IPS-11a (cell line): ENCODE results near the gene ZNF148.

ENCODE experiments used
- H3K4me3 ChIP-seq: one replicate; pipeline ENCODE4 v1.5.1; 2013; ENCODE audit warnings: low read depth, low read length, control low read depth

Gene ZNF148

DNA sequence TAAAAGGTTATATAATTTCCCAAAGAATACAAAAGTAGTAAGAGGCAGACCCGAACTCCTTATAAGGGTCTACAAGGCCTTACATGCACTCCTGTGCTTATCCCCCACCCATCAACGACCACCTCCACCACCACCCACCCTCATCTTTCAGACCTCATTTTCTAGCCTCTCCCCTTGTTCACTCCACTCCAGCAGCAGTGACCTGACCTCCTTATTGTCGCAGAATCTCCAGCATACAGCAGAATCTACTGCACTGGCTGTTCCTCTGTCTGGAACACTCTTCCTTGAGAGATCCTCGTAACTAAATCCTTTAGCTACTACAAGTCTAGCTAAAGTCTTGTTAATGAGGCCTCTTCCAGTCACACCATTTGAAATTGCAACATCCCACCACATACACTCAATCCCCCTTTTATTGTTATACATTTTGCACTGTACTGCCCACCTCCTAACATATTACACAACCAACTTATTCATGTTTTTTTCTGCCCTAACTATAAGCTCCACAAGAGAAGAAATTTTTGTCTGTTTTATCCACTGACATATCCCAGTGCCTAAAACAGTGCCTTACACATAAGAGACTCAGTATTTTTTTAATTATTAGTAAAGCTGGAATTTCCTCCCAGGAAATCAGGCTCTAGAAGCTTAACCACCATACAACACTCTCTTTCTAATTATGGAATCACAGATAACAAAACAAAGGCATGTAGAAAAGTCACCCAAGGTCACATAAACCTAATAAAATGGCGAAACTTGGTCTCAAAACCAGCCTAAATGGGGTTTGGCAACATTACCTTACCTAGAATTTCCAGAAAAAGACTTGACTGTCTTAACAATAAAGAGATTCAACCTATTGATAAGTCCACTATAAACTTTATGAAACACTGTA, 40.2 kb downstream of the ZNF148 start:
- no peak overlapping the region for H3K4me3 ChIP-seq

DNA sequence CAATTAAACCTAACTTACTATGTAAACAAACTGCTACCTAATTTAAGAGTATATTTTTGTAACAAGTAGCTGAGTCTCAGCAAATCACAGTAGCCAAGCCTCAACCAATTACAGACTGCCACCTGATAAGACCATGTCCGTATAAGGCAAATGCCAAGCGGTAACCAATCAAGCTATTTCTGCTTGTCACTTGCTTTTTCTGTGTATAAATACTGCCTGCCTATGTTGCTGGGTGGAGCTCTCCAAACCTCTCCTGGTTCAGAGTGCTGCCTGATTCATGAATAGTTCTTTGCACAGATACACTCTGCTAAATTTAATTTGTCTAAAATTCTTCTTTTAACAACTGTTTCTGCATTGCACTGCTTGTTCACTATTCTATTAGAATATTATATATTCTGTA, 42.6 kb downstream of the ZNF148 start:
- H3K4me3 ChIP-seq = no peak overlapping the region

DNA sequence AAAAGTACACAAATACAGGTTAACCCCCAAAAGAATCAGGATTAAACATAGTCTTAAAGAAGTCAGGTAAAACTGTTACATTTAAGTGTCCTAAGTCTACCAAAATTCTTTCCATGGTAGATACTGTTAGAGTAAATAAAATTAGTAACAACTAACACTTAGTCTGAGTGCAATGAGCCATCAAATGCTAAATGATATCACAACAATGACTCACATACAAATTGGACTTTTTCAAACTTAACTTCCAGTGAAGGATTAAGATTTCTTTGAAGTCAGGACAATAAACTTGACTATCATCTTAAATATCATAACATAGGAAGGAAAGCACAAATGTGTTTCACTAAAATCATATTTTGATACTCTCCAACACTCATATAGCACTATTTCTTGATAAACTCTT, 43.9 kb downstream of the ZNF148 start:
- no peak overlapping the region for H3K4me3 ChIP-seq

DNA sequence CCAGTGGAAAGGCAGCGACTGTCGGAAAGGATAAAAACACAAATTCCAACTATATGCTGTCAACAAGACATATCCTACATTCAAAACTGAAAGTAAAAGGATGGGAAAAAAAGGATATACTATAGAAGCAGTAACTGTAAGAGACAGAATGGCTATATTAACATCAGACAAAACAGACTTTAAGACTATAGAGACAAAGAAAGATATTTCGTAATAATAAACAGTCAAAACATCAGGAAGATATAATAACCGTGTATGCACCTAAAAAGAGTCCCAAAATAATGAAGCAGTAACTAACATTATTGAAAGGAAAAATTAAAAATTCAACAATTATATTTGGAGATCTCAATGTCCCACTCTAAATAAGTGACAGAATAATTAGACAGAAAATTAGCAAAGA, 48.2 kb downstream of the ZNF148 start:
- H3K4me3 ChIP-seq = no peak overlapping the region

DNA sequence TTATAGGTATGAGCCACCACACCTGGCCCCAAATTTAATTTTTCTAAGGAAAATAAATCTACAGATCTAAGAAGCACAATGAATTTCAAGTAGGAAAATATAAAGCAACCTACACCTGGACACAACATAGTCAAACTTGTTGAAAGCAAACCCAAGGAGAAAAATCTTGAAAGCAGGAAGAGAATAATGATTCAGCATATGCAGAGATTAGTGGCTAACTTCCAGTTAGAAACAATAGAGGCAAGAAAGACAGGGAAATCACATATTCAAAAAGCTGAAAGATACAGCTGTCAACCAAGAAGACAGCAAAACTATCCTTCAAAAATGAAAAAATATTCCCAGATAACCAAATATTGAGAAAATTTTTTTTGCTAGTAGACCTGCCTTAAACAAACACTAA, 49.4 kb downstream of the ZNF148 start:
- no peak overlapping the region for H3K4me3 ChIP-seq

DNA sequence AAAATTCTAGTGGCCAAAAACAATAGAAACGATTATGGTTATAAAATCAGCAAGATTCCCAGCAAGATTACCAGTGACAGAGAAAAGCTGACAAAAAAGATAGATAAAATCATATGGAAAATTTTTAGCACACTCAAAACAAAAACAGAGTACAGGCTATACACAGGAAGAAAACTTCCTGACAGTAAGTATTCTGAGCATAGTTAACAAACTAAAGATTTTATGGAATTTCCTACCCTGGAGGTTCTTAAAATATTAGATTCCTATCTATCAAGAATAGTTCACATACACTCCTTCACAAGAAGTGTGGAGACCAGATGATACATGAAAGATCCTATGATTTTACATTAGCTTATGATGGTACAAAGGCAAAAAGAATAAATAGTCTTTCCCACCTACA, 50.8 kb downstream of the ZNF148 start:
- H3K4me3 ChIP-seq = no peak overlapping the region

DNA sequence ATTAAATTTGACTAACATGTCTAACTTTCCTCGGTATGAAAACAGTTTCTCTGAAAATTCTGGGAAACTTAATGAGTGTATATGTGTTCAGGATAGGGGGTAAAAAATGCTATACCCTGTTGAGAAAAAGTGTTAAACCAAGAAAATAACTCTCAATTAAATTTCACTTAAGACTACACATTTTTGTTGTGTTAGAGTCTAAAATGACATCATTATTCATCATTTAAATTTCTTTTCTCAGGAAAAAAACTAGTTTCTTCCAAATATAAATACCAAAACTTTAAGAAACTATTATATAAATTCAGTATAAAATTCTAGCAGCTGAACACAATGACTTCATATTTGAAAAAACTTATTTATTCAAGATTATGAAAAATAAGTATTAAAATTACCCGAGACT, 52.2 kb downstream of the ZNF148 start:
- no peak overlapping the region for H3K4me3 ChIP-seq

DNA sequence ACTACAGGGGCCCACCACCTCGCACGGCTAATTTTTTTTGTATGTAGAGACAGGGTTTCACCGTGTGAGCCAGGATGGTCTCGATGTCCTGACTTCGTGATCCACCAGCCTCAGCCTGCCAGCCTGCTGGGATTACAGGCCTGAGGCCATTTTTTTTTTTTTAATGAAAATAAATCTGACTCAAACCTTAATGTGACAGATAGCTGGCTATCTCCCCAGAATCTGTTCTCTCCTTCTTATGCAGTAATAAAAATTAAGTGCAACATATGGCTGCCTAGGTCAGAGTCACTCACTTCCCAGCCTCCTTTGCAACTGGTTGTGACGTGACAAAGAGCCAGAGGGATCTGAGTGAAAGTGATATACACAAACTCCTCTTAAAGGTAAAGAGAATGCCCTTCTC, 53.0 kb downstream of the ZNF148 start:
- no peak overlapping the region for H3K4me3 ChIP-seq

DNA sequence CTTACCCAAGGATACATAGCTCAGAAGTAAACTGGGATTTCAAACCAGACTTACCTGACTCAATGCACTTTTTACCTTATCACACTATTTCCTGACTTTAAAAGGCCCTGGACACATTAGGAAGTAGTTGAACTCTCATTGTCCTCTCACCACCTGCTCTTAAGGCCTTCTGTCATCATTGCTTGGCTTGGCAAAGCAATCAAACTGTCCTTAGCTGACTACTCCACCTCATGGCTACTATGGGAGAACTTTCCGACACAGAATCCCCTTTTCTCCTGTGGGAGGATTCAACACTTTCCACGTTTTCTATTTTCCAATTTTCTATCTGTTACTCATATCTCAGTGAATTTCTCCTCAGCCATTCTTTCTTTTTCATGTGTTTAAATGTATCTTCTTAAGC, 55.4 kb downstream of the ZNF148 start:
- no peak overlapping the region for H3K4me3 ChIP-seq

DNA sequence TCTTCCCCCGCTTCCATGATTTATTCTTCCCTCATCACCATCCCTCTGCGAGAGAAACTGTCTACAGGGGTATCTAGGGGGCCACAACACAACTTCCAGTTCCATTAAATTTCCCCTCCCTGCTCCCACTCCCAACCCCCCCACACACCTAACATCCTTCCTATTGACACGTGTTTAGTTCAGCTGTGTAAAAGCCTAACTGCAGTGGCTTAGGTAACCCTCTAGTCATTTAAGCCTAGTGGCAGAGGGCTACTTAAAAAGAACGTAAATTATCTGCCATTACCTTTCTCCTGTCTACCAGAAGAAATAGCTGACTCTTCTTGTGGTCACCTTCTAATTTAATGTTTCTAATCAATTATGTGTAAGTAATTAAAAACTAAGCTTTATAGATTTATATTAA, 56.3 kb downstream of the ZNF148 start:
- H3K4me3 ChIP-seq = no peak overlapping the region

DNA sequence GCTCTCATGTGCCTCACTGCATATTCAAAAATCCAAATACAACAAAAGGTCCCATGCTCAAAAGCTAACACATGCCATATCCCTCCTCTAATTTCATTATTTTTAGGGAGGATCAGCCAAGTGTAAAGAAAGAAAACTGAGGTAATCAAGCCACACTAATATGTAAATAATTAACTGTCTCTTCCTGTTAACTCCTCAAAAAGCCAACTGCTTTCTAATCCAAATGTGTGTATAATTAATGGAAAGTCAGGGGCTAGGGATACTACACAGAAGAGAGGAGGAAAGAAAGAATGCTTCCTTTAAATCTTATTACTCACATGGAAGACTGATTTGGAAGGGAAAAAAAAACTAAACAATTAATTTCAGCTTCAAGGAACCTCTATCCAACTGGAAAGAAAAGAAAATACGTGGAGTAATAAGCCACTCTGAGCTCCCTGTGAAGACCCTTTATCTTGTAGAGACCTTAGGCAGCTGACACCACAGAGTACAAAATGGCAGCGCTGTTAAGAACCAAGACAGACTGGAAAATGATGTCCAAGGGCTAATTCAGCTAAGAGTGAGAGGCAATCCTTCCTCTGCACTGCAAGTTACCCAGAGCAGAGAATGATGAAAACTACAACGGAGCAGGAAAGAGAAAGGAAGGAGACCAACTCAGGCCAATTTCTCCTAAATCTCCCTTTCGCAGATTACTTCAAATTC, 56.8 kb downstream of the ZNF148 start:
- no peak overlapping the region for H3K4me3 ChIP-seq

DNA sequence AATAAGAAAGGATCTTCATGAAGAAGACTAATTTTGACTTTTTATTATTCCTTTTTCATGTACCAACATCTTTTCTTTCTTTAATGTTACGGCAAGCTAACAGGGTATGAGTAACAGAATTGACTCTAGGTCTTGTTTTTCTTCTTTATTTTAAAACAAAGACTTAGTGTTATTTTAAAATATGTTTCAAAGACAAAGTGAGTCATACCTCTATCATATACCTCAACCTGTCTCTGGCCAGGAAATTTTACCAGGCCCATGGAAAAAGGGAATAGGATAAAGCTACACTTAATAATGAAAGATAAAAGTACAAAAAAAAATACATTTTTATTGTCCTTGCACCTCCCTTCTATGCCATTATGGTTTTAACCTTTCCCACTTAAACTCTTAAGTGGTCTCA, 57.4 kb downstream of the ZNF148 start:
- H3K4me3 ChIP-seq = no peak overlapping the region

DNA sequence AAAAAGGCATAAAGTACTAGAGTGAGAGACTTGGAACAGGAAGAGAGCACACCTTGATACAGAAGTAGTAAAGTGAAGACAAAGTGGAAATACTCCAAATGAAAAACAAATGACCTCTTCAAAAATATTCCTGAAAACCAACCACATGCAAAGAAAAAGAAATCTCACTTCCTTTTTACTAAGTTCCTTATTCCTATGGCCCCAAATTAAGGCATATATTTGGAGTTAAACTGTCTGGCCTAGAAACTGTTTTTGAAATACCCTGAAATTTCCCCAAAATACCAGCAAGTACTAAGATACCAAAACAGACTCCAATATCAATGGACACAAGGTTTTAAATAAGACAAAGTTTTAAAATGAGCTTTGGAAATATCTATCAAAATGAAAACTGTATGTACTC, 58.2 kb downstream of the ZNF148 start:
- no peak overlapping the region for H3K4me3 ChIP-seq

DNA sequence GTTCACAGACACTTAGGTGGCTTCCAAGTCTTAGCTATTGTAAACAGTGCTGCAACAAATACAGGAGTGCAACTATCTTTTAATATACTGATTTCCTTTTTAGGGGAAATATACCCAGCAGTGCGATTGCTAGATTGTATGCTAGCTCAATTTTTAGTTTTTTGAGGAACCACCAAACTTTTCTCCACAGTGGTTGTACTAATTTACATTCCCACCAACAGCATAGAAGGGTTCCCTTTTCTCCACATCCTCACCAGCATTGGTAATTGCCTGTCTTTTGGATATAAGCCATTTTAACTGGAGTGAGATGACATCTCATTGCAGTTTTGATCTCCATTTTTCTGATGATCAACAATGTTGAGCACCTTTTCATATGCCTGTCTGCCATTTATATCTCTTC, 58.9 kb downstream of the ZNF148 start:
- H3K4me3 ChIP-seq = no peak overlapping the region

DNA sequence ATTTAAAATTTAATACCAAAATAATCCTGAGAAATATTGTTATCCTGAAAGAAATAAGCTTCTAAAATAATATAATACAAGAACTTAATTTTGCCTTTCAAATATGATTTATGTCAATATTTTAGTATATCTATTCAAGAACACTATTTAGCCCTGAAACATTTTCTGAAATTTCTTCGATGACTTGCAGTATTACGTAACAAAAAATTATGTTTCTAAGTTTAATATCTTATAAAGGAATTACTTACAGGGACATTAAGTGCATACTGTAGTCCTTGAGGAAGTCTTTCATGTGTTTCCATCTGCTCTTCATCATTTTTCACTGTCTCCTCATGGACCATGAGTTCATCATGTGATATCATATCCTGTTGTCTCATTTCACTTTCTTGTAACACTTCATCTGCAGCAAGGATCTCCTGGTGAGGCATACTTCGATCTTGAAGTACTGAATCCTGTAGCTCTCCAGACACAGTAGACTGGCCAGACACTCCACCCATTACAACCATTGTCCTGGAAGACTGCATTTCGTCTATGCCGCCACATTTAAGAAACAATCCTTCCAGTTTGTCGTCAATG, 62.0 kb downstream of the ZNF148 start:
- H3K4me3 ChIP-seq = no peak overlapping the region

DNA sequence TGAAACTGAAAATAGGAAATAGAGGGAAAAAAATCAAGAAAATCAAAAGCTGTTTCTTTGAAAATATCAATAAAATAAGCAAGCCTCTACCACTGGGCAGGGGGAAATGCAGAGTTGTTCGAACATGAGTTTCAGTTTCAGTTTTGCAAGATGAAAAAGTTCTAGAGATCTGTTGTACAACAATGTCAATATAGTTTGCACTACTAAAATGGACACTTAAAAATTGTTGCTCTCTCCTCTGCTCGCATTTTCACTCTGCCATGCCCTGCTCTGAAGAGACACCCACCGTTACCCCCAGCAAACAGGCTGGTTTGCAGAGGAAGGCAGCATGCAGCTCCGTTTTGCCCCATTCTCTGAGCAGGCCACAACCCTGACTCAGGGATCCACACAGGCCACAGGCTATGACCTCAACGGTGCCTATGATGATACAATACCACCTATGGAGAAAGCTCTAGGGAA, 64.5 kb downstream of the ZNF148 start:
- H3K4me3 ChIP-seq = no peak overlapping the region

DNA sequence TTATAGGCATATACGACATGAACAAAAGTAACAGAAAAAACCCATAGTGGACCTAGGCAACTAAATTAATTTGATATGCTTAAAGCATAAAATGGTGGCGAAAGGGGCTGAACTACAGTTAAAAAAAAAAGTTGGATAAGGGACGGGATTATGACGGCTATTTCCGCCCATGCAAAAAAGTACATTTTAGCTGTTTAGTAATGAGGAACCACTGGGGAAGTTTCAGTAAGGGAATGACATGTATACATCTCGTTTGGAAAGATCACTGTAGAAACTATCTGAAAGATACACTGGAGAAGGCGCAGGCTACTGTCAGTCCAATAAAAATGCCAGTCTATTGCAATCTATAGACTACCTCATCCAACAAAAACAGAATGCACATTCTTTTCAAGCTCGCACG, 65.6 kb downstream of the ZNF148 start:
- no peak overlapping the region for H3K4me3 ChIP-seq

DNA sequence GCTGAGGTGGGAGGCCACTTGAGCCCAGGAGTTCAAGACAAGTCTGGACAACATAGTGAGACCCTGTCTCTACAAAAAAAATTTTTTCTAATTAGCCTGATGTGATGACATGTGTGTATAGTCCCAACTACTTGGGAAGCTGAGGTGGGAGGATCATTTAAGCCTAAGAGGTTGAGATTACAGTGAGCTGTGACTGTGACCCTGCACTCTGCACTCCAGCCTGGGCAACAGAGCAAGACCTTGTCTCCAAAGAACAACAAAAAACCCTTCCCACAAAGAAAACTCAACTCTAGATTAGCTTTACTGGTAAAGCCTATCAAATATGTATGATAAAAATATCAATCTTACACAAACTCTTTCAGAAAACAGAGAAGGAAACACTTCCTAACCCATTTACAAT, 68.5 kb downstream of the ZNF148 start:
- H3K4me3 ChIP-seq = no peak overlapping the region

DNA sequence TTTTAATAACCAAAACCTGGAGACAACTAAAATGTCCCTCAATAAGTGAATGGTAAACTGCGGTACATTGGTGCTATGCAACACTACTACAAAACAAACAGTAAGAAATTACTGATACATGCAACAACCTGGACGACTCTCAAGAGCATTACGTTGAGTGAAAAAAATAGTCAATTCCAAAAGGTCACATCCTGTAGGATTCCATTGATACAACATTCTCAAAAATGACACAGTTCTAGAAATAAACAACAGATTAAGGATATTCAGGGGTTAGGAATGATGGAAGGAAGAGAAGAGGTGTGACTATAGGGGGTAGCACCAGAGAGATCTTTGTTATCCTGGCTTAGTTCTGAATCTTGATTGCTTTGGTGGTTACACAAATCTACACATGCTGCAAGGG, 72.2 kb downstream of the ZNF148 start:
- no peak overlapping the region for H3K4me3 ChIP-seq

DNA sequence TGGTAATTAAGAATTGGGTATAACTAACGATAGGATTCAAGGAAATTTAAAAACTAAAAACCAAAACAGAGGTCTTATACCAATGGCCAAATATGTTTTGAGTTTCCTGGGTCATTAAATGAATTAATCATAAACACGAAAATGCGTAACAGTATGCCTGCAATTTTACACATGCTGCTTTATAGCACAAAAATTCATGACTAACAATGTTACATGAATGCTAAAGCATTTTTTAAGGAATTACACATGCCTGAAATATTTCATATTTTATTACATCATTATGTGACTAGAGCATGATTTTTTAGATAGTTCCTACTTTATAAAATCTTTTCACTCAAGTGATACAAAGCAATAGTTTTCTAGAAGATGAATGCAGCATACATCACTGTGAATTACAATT, 74.7 kb downstream of the ZNF148 start:
- H3K4me3 ChIP-seq = no peak overlapping the region

DNA sequence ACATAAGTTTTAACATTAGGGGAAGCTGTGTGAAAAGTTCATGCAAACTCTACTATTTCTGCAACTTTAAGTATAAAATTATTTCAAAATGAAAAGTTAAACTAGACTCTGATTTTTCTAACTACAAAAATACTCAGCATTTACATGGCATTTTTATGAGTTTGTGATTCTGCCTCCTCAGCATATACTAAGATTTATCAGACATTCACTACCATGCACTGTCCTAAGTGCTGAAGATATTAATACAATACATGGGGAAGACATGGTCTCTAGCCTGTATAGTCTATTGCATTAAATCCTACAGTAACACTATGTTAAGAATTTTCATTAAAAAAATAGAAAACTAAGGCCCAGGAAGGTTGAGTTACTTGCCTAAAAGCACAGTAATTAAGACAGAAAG, 80.7 kb downstream of the ZNF148 start:
- H3K4me3 ChIP-seq = no peak overlapping the region

DNA sequence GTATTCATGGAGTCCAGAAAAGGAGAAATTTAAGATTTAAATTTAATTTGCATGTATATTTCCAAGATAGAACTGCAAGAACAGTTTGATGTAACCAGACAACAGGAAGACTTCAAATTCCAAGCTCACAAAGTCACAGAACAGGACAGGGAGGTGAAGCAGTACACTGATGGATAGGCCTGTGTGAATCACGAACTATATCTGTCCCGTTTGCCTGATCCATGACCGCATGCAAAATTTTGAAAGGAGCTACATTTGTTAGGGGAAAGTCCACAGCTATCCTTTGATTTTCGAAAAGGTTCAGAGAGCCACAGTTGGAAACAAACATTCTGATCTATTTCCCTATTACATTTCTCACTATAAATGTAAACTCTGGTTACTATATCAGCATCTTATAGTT, 83.1 kb downstream of the ZNF148 start:
- H3K4me3 ChIP-seq = no peak overlapping the region
